Subcutaneous abdominal adipose tissue (tissue), 5 donors: ENCODE results near the gene ARFGEF2.

Experiments
- H3K27ac ChIP-seq: one replicate; pipeline ENCODE4 v1.7.0; 2013; ENCODE audit warnings: low read depth, mild to moderate bottlenecking, inconsistent platforms, low read length, moderate library complexity
- H3K27me3 ChIP-seq, 5 donors: one replicate each; pipeline ENCODE4 v1.7.0; 2013; ENCODE audit warnings: low read length in 5 of 5, inconsistent platforms in 1 of 5; ENCODE audit not compliant: control insufficient read depth in 5 of 5, insufficient read depth in 4 of 5
- H3K36me3 ChIP-seq, 5 donors: one replicate each; pipeline ENCODE4 v1.7.0; 2013; ENCODE audit warnings: low read length in 5 of 5; ENCODE audit not compliant: control insufficient read depth in 5 of 5, insufficient read depth in 5 of 5
- H3K4me1 ChIP-seq, 5 donors: one replicate each; pipeline ENCODE4 v1.7.0; 2013; ENCODE audit warnings: low read length in 5 of 5, mild to moderate bottlenecking in 3 of 5, moderate library complexity in 1 of 5; ENCODE audit not compliant: control insufficient read depth in 5 of 5, insufficient read depth in 5 of 5
- H3K4me3 ChIP-seq, 5 donors: one replicate each; pipeline ENCODE4 v1.7.0; 2013; ENCODE audit warnings: low read length in 5 of 5, low read depth in 1 of 5
- H3K9ac ChIP-seq, 5 donors: one replicate each; pipeline ENCODE4 v1.7.0; 2013; ENCODE audit warnings: low read length in 5 of 5, mild to moderate bottlenecking in 4 of 5, moderate library complexity in 3 of 5
- H3K9me3 ChIP-seq, 5 donors: one replicate each; pipeline ENCODE4 v1.7.0; 2013; ENCODE audit warnings: low read length in 5 of 5; ENCODE audit not compliant: control insufficient read depth in 5 of 5
- donor health status: healthy.
- donor health status: healthy.
- donor health status: healthy.
- donor health status: healthy.
- donor health status: healthy.

Gene ARFGEF2

GRCh38 chr20:48921168-48921882 is at the start of gene ARFGEF2:
Gene ARFGEF2, plus strand, starts transcription at chr20:48921711. Its CDS starts 179 bp downstream, at chr20:48921890.
- peak within 1 kb of the TSS; percentile 88 to 100 (median 98) for H3K9ac ChIP-seq
- peak within 1 kb of the TSS; percentile 80 to 98 (median 92) for H3K4me3 ChIP-seq
- H3K36me3 ChIP-seq = no peaks in the 10 kb centered on the region
- no peaks in the 10 kb centered on the region for H3K27me3 ChIP-seq
- peak within 1 kb of the TSS; percentile 95 for H3K27ac ChIP-seq
- no peaks in the 10 kb centered on the region for H3K9me3 ChIP-seq
- H3K4me1 ChIP-seq = peaks cover 3 to 44% (median 39%) of the 10 kb centered on the region in 5 donors

- no peak overlapping the region for H3K4me3 ChIP-seq
- H3K4me1 ChIP-seq = peaks cover 0 to 9% (median 4%) of the 10 kb centered on the region in 5 donors
- H3K36me3 ChIP-seq = no peaks in the 10 kb centered on the region
- H3K9me3 ChIP-seq = peaks cover 0 to 3% (median 0%) of the 10 kb centered on the region in 5 donors
- H3K9ac ChIP-seq = no peak overlapping the region
- H3K27ac ChIP-seq = no peak overlapping the region
- peaks cover 0 to 8% (median 0%) of the 10 kb centered on the region in 5 donors for H3K27me3 ChIP-seq
Measured at GRCh38 chr20:48875233-48875913, 46.1 kb upstream of the ARFGEF2 start.

- no peak overlapping the region for H3K9ac ChIP-seq
- peaks cover 0 to 8% (median 0%) of the 10 kb centered on the region in 5 donors for H3K27me3 ChIP-seq
- no peak overlapping the region for H3K27ac ChIP-seq
- H3K4me3 ChIP-seq = no peak overlapping the region
- H3K9me3 ChIP-seq = peaks cover 0 to 5% (median 0%) of the 10 kb centered on the region in 5 donors
- no peaks in the 10 kb centered on the region for H3K36me3 ChIP-seq
- peaks cover 0 to 9% (median 4%) of the 10 kb centered on the region in 5 donors for H3K4me1 ChIP-seq
Measured at GRCh38 chr20:48875914-48876240, 45.6 kb upstream of the ARFGEF2 start.

GRCh38 chr20:48877304-48877703 is 44.2 kb upstream of the ARFGEF2 start:
- H3K27ac ChIP-seq = no peak overlapping the region
- H3K4me1 ChIP-seq = peaks cover 0 to 9% (median 4%) of the 10 kb centered on the region in 5 donors
- no peaks in the 10 kb centered on the region for H3K36me3 ChIP-seq
- H3K27me3 ChIP-seq = peaks cover 0 to 8% (median 0%) of the 10 kb centered on the region in 5 donors
- H3K4me3 ChIP-seq = no peak overlapping the region
- H3K9ac ChIP-seq = no peak overlapping the region
- peaks cover 0 to 5% (median 0%) of the 10 kb centered on the region in 5 donors for H3K9me3 ChIP-seq

- Histone ChIP-seq H3K27ac (no peak overlapping the region), H3K4me3 (no peak overlapping the region), H3K4me1 (peaks cover 0 to 9% (median 2%) of the 10 kb centered on the region in 5 donors), H3K27me3 (peaks cover 0 to 8% (median 0%) of the 10 kb centered on the region in 5 donors), H3K9me3 (peaks cover 0 to 5% (median 0%) of the 10 kb centered on the region in 5 donors), H3K9ac (no peak overlapping the region), H3K36me3 (no peaks in the 10 kb centered on the region)
Measured at GRCh38 chr20:48878534-48879248, 42.8 kb upstream of the ARFGEF2 start.

- peaks cover 0 to 5% (median 0%) of the 10 kb centered on the region in 5 donors for H3K9me3 ChIP-seq
- H3K4me1 ChIP-seq = peaks cover 0 to 9% (median 2%) of the 10 kb centered on the region in 5 donors
- H3K27ac ChIP-seq = no peak overlapping the region
- H3K4me3 ChIP-seq = no peak overlapping the region
- no peaks in the 10 kb centered on the region for H3K36me3 ChIP-seq
- no peak overlapping the region for H3K9ac ChIP-seq
- H3K27me3 ChIP-seq = peaks cover 0 to 8% (median 0%) of the 10 kb centered on the region in 5 donors
Measured at GRCh38 chr20:48879612-48880245, 41.8 kb upstream of the ARFGEF2 start.

- H3K4me1 ChIP-seq = peaks cover 0 to 9% (median 2%) of the 10 kb centered on the region in 5 donors
- peaks cover 0 to 5% (median 0%) of the 10 kb centered on the region in 5 donors for H3K9me3 ChIP-seq
- H3K27ac ChIP-seq = no peak overlapping the region
- no peaks in the 10 kb centered on the region for H3K36me3 ChIP-seq
- no peak overlapping the region for H3K9ac ChIP-seq
- H3K4me3 ChIP-seq = no peak overlapping the region
- peaks cover 0 to 6% (median 0%) of the 10 kb centered on the region in 5 donors for H3K27me3 ChIP-seq
Measured at GRCh38 chr20:48880331-48880730, 41.2 kb upstream of the ARFGEF2 start.

GRCh38 chr20:48880981-48881657 is 40.4 kb upstream of the ARFGEF2 start:
- no peaks in the 10 kb centered on the region for H3K36me3 ChIP-seq
- H3K27me3 ChIP-seq = peaks cover 0 to 2% (median 0%) of the 10 kb centered on the region in 5 donors
- H3K4me3 ChIP-seq = no peak overlapping the region
- H3K9me3 ChIP-seq = peaks cover 0 to 5% (median 0%) of the 10 kb centered on the region in 5 donors
- H3K4me1 ChIP-seq = peaks cover 0 to 4% (median 0%) of the 10 kb centered on the region in 5 donors
- H3K9ac ChIP-seq = peak overlapping the region in 1 of 5 donors; percentile 12
- H3K27ac ChIP-seq = no peak overlapping the region

- peaks cover 0 to 7% (median 3%) of the 10 kb centered on the region in 5 donors for H3K27me3 ChIP-seq
- H3K9me3 ChIP-seq = peaks cover 0 to 3% (median 0%) of the 10 kb centered on the region in 5 donors
- H3K4me3 ChIP-seq = no peak overlapping the region
- no peaks in the 10 kb centered on the region for H3K36me3 ChIP-seq
- no peaks in the 10 kb centered on the region for H3K4me1 ChIP-seq
- H3K27ac ChIP-seq = no peak overlapping the region
- no peak overlapping the region for H3K9ac ChIP-seq
Measured at GRCh38 chr20:48885237-48885636, 36.3 kb upstream of the ARFGEF2 start.
